ENCODE data around the gene ARPC5L. TPM values are rescaled to one million over a fixed set of nuclear protein-coding genes. Genes with fewer than 3 reads are reported as not detected.

Gene ARPC5L
- total RNA-seq, 1 donor from 2014 or later = 30.3 TPM

DNA sequence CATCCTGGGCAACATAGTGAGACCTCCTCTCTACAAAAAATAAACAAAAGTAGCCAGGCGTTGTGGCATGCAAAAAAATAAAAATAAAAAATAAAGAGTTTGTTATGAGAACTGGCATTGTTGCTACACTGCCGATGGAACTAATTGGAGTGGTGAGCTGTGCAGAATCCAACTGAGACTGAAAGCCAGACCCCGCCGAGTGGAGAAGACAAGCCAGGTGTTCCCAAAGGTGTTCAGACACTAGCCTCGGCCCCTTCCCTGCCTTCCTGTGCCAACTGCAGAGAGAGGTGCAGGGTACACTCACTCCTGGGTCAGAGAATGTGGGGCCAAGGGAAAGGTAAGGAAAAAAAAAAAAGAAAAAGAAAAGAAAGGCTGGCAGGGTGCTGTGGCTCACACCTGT is 46.3 kb upstream of the ARPC5L start:
- Histone ChIP-seq H3K27me3 (ENCODE audit: control insufficient read depth, insufficient read depth, low read length) (no peaks in the 10 kb centered on the region), H3K36me3 (ENCODE audit: control insufficient read depth, insufficient read depth, low read length) (no peaks in the 10 kb centered on the region), H3K4me3 (ENCODE audit: low read depth, low read length) (no peak overlapping the region)
- DNase-seq (ENCODE audit: low read depth) (no peak), FAIRE-seq (no peak)
- TF ChIP-seq CTCF (IDR thresholded peaks at IDR 0.05; ENCODE audit: insufficient read depth, low read length, severe bottlenecking) = no peak

DNA sequence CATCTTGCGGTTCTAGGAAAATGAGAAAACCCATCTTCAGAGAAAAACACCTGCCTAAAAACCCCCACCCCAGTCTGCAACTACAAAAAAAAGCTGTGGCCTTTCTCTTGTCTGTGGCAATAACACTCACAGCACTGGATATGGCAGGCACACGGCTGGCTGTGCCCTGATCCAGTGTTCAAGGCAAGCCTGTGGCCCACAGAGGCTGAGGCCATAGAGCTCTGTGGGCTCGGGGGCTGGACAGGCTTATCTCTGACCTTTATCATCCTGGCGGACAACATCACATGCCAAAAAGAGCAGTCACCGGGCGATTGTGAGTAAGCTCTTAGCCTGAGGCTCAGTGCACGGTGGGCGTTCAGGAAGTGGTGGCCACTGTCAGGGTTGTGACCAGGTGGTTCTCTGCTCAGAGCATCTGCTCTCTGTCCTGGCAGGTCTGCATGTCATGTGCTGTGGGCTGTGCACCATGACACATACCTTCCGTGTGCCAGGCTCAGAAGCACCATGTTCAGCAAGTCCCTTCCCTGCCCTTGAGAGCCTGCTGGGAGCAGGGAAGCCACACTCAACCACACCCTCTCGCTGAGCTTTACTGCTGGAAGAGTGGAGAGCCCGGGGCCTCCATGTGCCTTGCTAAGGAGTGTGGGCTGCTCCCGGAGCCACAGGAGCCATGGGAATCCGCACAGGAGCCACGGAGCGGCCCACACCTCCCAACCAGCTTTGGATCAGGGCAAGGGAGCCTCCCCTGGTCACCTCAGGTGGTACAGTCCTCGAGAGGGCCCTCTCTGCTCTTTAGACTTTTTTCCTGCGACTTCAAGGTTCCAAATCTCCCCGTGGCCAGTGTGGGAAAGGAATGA is 43.3 kb upstream of the ARPC5L start:
- no peak overlapping the region for H3K4me3 ChIP-seq (ENCODE audit: low read depth, low read length)
- FAIRE-seq = peak; percentile 92
- TF ChIP-seq CTCF (IDR thresholded peaks at IDR 0.05; ENCODE audit: insufficient read depth, low read length, severe bottlenecking) = peak; percentile 6
- H3K27me3 ChIP-seq (ENCODE audit: control insufficient read depth, insufficient read depth, low read length) = no peaks in the 10 kb centered on the region
- no peaks in the 10 kb centered on the region for H3K36me3 ChIP-seq (ENCODE audit: control insufficient read depth, insufficient read depth, low read length)
- DNase-seq (ENCODE audit: low read depth) = peak; percentile 93

DNA sequence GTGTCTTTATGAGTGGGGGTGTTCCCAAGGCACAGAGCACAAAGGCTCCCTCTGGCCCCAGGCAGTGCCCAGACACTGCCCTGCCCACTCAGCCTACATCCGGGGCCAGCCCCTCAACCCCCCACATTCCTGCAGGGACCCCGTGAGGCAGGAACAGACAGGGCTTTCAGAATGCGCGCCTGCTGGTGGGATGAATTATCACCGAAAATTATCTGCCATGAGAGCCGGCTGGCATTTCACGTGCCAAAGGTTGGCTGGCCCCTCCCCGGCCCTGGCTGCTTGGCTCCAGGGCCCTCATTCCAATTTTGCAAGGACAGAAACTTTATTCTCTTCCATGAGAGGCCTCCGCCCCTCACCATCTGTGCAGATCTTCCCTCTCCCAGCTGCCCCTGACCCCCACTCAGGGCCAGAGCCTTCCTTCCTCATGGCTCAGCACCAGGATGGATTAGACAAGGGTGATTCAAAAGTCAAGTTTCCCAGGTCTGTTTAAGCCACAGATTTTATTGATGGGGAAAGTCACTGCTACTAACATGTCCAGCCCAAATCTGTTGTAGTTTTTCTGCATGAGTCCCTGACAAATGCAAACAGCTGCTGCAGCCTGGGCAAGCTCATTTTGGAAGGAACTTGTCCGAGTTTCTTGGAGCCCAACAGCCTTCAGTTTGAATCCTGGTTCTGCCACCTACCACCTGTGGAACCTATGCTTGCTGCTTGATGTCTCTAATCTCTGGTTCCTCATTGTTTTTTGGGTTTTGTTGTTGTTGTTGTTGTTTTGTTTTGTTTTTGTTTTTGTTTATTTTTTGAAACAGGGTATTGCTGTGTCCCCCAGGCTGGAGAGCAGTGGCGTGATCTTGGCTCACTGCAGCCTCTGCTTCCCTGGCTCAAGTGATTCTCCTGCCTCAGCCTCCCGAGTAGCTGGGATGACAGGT is 41.0 kb upstream of the ARPC5L start:
- no peak for DNase-seq (ENCODE audit: low read depth)
- H3K36me3 ChIP-seq (ENCODE audit: control insufficient read depth, insufficient read depth, low read length) = no peaks in the 10 kb centered on the region
- TF ChIP-seq CTCF (IDR thresholded peaks at IDR 0.05; ENCODE audit: insufficient read depth, low read length, severe bottlenecking) = no peak
- no peak for FAIRE-seq
- no peaks in the 10 kb centered on the region for H3K27me3 ChIP-seq (ENCODE audit: control insufficient read depth, insufficient read depth, low read length)
- no peak overlapping the region for H3K4me3 ChIP-seq (ENCODE audit: low read depth, low read length)

DNA sequence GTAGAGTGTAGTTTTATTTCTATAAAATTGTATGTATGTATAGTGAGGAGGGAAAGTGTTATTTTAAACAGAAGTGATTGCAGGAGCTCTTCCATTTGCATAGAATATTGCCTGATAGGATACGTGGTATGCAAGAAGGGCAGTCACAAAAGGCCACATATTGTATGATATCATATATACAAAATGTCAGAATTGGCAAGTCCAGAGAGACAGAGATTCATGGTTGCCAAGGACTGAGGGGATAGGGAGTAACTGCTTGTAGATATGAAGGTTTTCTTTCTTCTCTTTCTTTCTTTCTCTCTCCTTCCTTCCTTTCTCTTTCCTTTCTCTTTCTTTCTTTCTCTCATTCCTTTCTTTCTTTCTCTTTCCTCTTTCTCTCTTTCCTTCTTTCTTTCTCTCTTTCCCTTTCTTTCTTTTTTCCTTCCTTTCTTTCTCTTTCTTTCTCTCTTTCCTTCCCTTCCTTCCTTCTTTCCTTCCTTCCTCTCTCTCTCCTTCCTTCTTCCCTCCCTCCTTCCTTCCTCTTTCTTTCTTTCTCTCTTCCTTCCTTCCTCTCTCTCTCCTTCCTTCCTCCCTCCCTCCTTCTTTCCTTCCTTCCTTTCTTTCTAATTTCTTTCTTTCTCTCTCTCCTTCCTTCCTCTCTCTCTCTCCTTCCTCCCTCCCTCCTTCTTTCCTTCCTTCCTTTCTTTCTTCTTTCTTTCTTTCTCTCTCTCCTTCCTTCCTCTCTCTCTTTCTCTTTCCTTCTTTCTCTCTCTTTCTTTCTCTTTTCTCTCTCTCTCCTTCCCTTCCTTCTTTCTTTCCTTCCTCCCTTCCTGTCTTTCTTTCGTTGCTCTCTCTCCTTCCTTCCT is 33.2 kb upstream of the ARPC5L start:
- DNase-seq (ENCODE audit: low read depth) (no peak), FAIRE-seq (no peak)
- TF ChIP-seq CTCF (IDR thresholded peaks at IDR 0.05; ENCODE audit: insufficient read depth, low read length, severe bottlenecking) = no peak
- H3K4me3 ChIP-seq (ENCODE audit: low read depth, low read length) = no peak overlapping the region
- H3K36me3 ChIP-seq (ENCODE audit: control insufficient read depth, insufficient read depth, low read length) = no peaks in the 10 kb centered on the region
- no peaks in the 10 kb centered on the region for H3K27me3 ChIP-seq (ENCODE audit: control insufficient read depth, insufficient read depth, low read length)

DNA sequence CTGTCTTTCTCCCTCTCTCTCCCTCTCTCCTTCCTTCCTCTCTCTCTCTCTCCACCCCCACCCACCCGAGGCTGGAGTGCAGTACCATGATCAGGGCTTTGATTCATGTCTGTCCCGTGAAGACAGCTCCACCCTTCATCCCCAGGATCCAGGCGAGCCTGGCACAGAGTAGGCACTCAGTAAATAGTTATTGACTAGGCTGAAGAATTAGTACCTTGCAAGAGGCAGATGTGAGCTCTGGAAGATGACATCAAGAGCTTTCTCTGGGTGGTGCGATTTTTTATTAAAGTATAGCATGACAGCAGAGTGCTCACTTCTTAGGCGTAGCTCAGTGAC is 32.6 kb upstream of the ARPC5L start:
- FAIRE-seq (no peak), DNase-seq (ENCODE audit: low read depth) (no peak)
- TF ChIP-seq CTCF (IDR thresholded peaks at IDR 0.05; ENCODE audit: insufficient read depth, low read length, severe bottlenecking) = no peak
- H3K4me3 ChIP-seq (ENCODE audit: low read depth, low read length) = no peak overlapping the region
- no peaks in the 10 kb centered on the region for H3K27me3 ChIP-seq (ENCODE audit: control insufficient read depth, insufficient read depth, low read length)
- H3K36me3 ChIP-seq (ENCODE audit: control insufficient read depth, insufficient read depth, low read length) = no peaks in the 10 kb centered on the region

Data from bronchial epithelial cell (primary cell).